Endothelial cell of umbilical vein (primary cell): ENCODE results near the gene EIF2B4. TPM values are rescaled to one million over a fixed set of nuclear protein-coding genes. Genes with fewer than 3 reads are reported as not detected.

ENCODE experiments used
- Bru-seq: library from RNA; stranded (reverse); fragments of 400-500 nt; gene quantifications from one replicate; lab custom pipeline; 2021; lab: Mats Ljungman, UMichigan
- BruChase-seq, 2 experiments: library from RNA; stranded (reverse); fragments of 400-500 nt; gene quantifications; one replicate each; lab custom pipeline; 2021; lab: Mats Ljungman, UMichigan
- BruUV-seq: library from RNA; stranded (reverse); fragments of 400-500 nt; replicated peaks from 2 replicates; lab custom pipeline; 2021; lab: Mats Ljungman, UMichigan
- CTCF ChIA-PET: fragments of 300-600, 350-600 bp; sonication (Branson Sonifier 250); formaldehyde crosslinking; loops from one replicate; lab custom pipeline; 2021; ENCODE audit warnings: antibody characterized with exemption, inconsistent platforms; lab: Charles Lee
- POLR2A ChIA-PET: fragments of 300-600, 350-600 bp; sonication (Branson Sonifier 250); formaldehyde crosslinking; loops from one replicate; lab custom pipeline; 2021; ENCODE audit warnings: antibody characterized with exemption, inconsistent platforms; lab: Charles Lee
- DNase-seq: peaks from one replicate; pipeline ENCODE4 v3.0.0-alpha.2; 2011; ENCODE audit warnings: low read depth, low spot score
- FAIRE-seq: peaks from 2 replicates; lab custom pipeline; 2011; peaks lifted over from hg19 to GRCh38; lab: Jason Lieb, UNC
- H2AFZ ChIP-seq: 2 replicates; pipeline ENCODE4 v1.6.0; 2012; ENCODE audit warnings: low read depth, low read length, control low read depth, inconsistent platforms
- H3K27ac ChIP-seq: 2 replicates; pipeline ENCODE4 v1.5.1; 2011; ENCODE audit warnings: low read depth, mild to moderate bottlenecking, control low read depth, low read length, moderate library complexity; ENCODE audit not compliant: insufficient read depth
- H3K27me3 ChIP-seq, 2 experiments: 2 replicates each; pipeline versions ENCODE4 v1.6.0 to v1.6.1; 2011; ENCODE audit warnings: low read length in 2 of 2, mixed read lengths in 1 of 2; ENCODE audit not compliant: control insufficient read depth in 2 of 2, insufficient read depth in 2 of 2
- H3K36me3 ChIP-seq, 2 experiments: 2 replicates in 1 of 2; 3 replicates in 1 of 2; pipeline ENCODE4 v1.5.1; 2011; ENCODE audit warnings: low read length in 2 of 2, mild to moderate bottlenecking in 1 of 2, moderate library complexity in 1 of 2; ENCODE audit not compliant: control insufficient read depth in 2 of 2, insufficient read depth in 2 of 2; ENCODE audit errors: extremely low read depth in 1 of 2
- H3K4me1 ChIP-seq: 3 replicates; pipeline ENCODE4 v1.5.1; 2011; ENCODE audit warnings: mild to moderate bottlenecking, low read length; ENCODE audit not compliant: control insufficient read depth, insufficient read depth; ENCODE audit errors: extremely low read depth
- H3K4me2 ChIP-seq: 2 replicates; pipeline ENCODE4 v1.6.1; 2011; ENCODE audit warnings: low read length, control low read depth, mixed read lengths; ENCODE audit not compliant: insufficient read depth
- H3K4me3 ChIP-seq, 3 experiments: fragments of 200-600 bp in 1 of 3; sonication (generic), shearing (Covaris generic) in 1 of 3; replicated peaks in 1 of 3; 2 replicates each; pipeline ENCODE4 v1.5.1; 2011 to 2016; ENCODE audit warnings: control low read depth in 3 of 3, low read length in 3 of 3, mild to moderate bottlenecking in 2 of 3, inconsistent platforms in 1 of 3, low read depth in 1 of 3, moderate library complexity in 1 of 3; ENCODE audit not compliant: insufficient read depth in 1 of 3
- H3K79me2 ChIP-seq: 2 replicates; pipeline ENCODE4 v1.6.0; 2012; ENCODE audit warnings: low read length, inconsistent platforms; ENCODE audit not compliant: control insufficient read depth, insufficient read depth
- H3K9ac ChIP-seq: replicated peaks from 2 replicates; pipeline ENCODE3; 2011; ENCODE audit warnings: low read length, control low read depth; ENCODE audit not compliant: insufficient read depth; ENCODE audit errors: extremely low read depth
- H3K9me1 ChIP-seq: replicated peaks from 3 replicates; pipeline ENCODE4 v1.6.0; 2011; ENCODE audit warnings: mild to moderate bottlenecking, low read length; ENCODE audit not compliant: control insufficient read depth, insufficient read depth; ENCODE audit errors: extremely low read depth
- H3K9me3 ChIP-seq: replicated peaks from 2 replicates; pipeline ENCODE4 v1.5.1; 2012; ENCODE audit warnings: low read length, inconsistent platforms; ENCODE audit not compliant: control insufficient read depth, insufficient read depth
- H4K20me1 ChIP-seq: replicated peaks from 2 replicates; pipeline ENCODE3; 2011; ENCODE audit warnings: mild to moderate bottlenecking, low read length; ENCODE audit not compliant: control insufficient read depth, insufficient read depth; ENCODE audit errors: extremely low read depth
- CTCF ChIP-seq, 2 donors: IDR thresholded peaks; 1 replicate in 1 of 2; 2 replicates in 1 of 2; pipeline ENCODE4 v1.5.1; 2011; ENCODE audit warnings: low read length in 2 of 2, mild to moderate bottlenecking in 2 of 2, moderate library complexity in 2 of 2, control low read depth in 1 of 2, inconsistent platforms in 1 of 2, low read depth in 1 of 2; ENCODE audit not compliant: insufficient read depth in 1 of 2; ENCODE audit errors: extremely low read depth in 1 of 2
- EZH2 ChIP-seq: IDR thresholded peaks from 2 replicates; pipeline ENCODE4 v1.6.1; 2012; ENCODE audit warnings: borderline replicate concordance, low read depth, mild to moderate bottlenecking, moderate library complexity, low read length, inconsistent platforms; ENCODE audit not compliant: severe bottlenecking
- FOS ChIP-seq: IDR thresholded peaks from 2 replicates; pipeline ENCODE4 v1.6.1; 2011; ENCODE audit warnings: mild to moderate bottlenecking, low read length, moderate library complexity, borderline replicate concordance; ENCODE audit not compliant: insufficient read depth
- GATA2 ChIP-seq: IDR thresholded peaks from 2 replicates; pipeline ENCODE4 v1.7.0; 2011; ENCODE audit warnings: low read depth, mild to moderate bottlenecking, moderate library complexity, mixed read lengths, low read length; ENCODE audit not compliant: insufficient read length, insufficient read depth
- JUN ChIP-seq: IDR thresholded peaks from 2 replicates; pipeline ENCODE4 v1.6.1; 2011; ENCODE audit warnings: borderline replicate concordance, low read depth; ENCODE audit not compliant: insufficient read length, insufficient read depth
- MAX ChIP-seq: IDR thresholded peaks from 2 replicates; pipeline ENCODE4 v1.6.1; 2011; ENCODE audit not compliant: insufficient read depth, insufficient read length
- MYC ChIP-seq: IDR thresholded peaks from one replicate; pipeline ENCODE4 v1.6.1; 2011; ENCODE audit warnings: mild to moderate bottlenecking, low read depth, low read length
- POLR2A ChIP-seq: IDR thresholded peaks from 2 replicates; pipeline ENCODE4 v1.6.1; 2012; ENCODE audit warnings: low read depth, mild to moderate bottlenecking, control low read depth, low read length
- POLR2AphosphoS5 ChIP-seq: IDR thresholded peaks from 2 replicates; pipeline ENCODE4 v1.6.1; 2012; ENCODE audit warnings: low read depth, mild to moderate bottlenecking, control low read depth, low read length, moderate library complexity; ENCODE audit not compliant: insufficient read depth
- dilution Hi-C: fragments of 300-500 bp; cut with MboI; formaldehyde crosslinking; loops from one replicate; pipeline ENCODE4 v1.15.0; 2019; ENCODE audit warnings: low sequenced_read_pairs; ENCODE audit not compliant: extremely low pct_ligation_motif_present
- intact Hi-C: fragments of 100-400 bp; cut with micrococcal nuclease; formaldehyde crosslinking; loops from one replicate; pipeline ENCODE4 v1.10.0; 2022
- long read RNA-seq: library from polyadenylated mRNA; stranded (forward); transcript quantifications from one replicate; pipeline ENCODE4 v2.0.0, GENCODE V29; 2021
- polyA minus RNA-seq, 3 experiments: library from RNA; depleted of rRNA, polyadenylated mRNA; stranded (reverse); fragments of >200 nt; gene quantifications; 1 replicate in 1 of 3; 2 replicates in 2 of 3; pipeline ENCODE4 v1.2.3, GENCODE V29; 2011
- polyA plus RNA-seq, 4 experiments: library from polyadenylated mRNA; depleted of rRNA in 3 of 4; stranded (reverse) in 3 of 4; unstranded in 1 of 4; fragments of >200 nt; gene quantifications; 2 replicates each; pipeline versions ENCODE4 v1.2.1 to v1.2.3, GENCODE V29; 2011 to 2012; ENCODE audit warnings: missing spikeins in 1 of 4
- total RNA-seq: library from RNA; stranded (reverse); gene quantifications from 2 replicates; pipeline ENCODE4 v1.2.3, GENCODE V29; 2021

Gene EIF2B4
- total RNA-seq (43.7 and 48.9 TPM in 2 replicates), polyA plus RNA-seq (63.2 and 66.5 TPM in 2 replicates), polyA minus RNA-seq (85.5 and 86.7 TPM in 2 replicates), Bru-seq, nascent RNA (percentile 72 among the genes with signal in this experiment), BruChase-seq, experiment 1, labeled RNA remaining after a 6-hour chase (percentile 85 among the genes with signal in this experiment), BruChase-seq, experiment 2, labeled RNA remaining after a 2-hour chase (percentile 86 among the genes with signal in this experiment)
- 31.3 and 39.8 TPM in 2 replicates for polyA plus RNA-seq (2011; cell fraction: cytosol; rRNA removed)
- 112 and 122 TPM in 2 replicates for polyA plus RNA-seq (2011; cell fraction: nucleus; rRNA removed)
- polyA plus RNA-seq (2012): 69.5 and 74.6 TPM in 2 replicates
- polyA minus RNA-seq (2011; cell fraction: cytosol; rRNA and poly(A)+ RNA removed): 31.0 TPM
- 19.4 and 25.0 TPM in 2 replicates for polyA minus RNA-seq (2011; cell fraction: nucleus; rRNA and poly(A)+ RNA removed)
- long read RNA-seq, transcript EIF2B4-201 (13 exons, 1,792 nt): major isoform, 87 of 188 reads
- long read RNA-seq, transcript EIF2B4-205 (13 exons, 1,608 nt): minor isoform, 57 of 188 reads
- long read RNA-seq, partial matches to known transcripts: 7 of 188 reads
- long read RNA-seq, other reads (novel, unspliced or antisense): 29 of 188 reads

GRCh38 chr2:27370026-27370815 is at the start of gene EIF2B4, which contains the start of gene SNX17:
EIF2B4 (minus strand) TSS chr2:27370338; CDS start chr2:27370314, 24 bp downstream.
SNX17 (plus strand) TSS chr2:27370616; CDS start chr2:27370744, 128 bp downstream.
- peak within 1 kb of the TSS; percentile 92 for H3K4me2 ChIP-seq
- ChIA-PET CTCF (interaction anchor here (0.8 to 1.4 kb wide), 9 partner anchors 9 to 313 kb away, joined by 3 to 8 read pairs (median 4); partner anchors contain the start of gene GTF3C2), POLR2A (interaction anchor here (1.7 kb wide), 1 partner anchor 13 kb away, joined by 7 read pairs; the partner anchor contains the start of gene GTF3C2)
- no peaks in the 10 kb centered on the region for H3K9me1 ChIP-seq
- H3K4me1 ChIP-seq: peaks cover 14% of the 10 kb centered on the region
- H3K27ac ChIP-seq: peak within 1 kb of the TSS; percentile 50
- no peaks in the 10 kb centered on the region for H3K27me3 ChIP-seq
- H3K36me3 ChIP-seq: peaks cover 13 to 33% of the 10 kb centered on the region in 2 experiments
- DNase-seq: peak; percentile 100
- peaks cover 30% of the 10 kb centered on the region for H3K79me2 ChIP-seq
- BruUV-seq: no TSS peak
- peak within 1 kb of the TSS; percentile 76 for H2AFZ ChIP-seq
- TF ChIP-seq JUN (no peak), FOS (peak; percentile 6), POLR2AphosphoS5 (peak; percentile 92), MYC (peak; percentile 53), EZH2 (no peak), CTCF (IDR thresholded peaks at IDR 0.05; ENCODE audit: extremely low read depth in 1 of 2, insufficient read depth in 1 of 2, low read depth in 1 of 2, low read length in 2 of 2) (peak; percentile 89 to 91), MAX (peak; percentile 70), GATA2 (no peak), POLR2A (peak; percentile 91)
- no peaks in the 10 kb centered on the region for H4K20me1 ChIP-seq
- H3K9ac ChIP-seq: peak within 1 kb of the TSS; percentile 90
- intact Hi-C loops: loop anchor here (1.0 to 5.0 kb wide), 6 partner anchors 10 to 158 kb away; partner anchors contain the start of genes ATRAID, GTF3C2, IFT172 and MPV17
- H3K4me3 ChIP-seq: peak within 1 kb of the TSS; percentile 65 to 86 (median 78)
- dilution Hi-C loops: no loop called here
- H3K9me3 ChIP-seq: no peaks in the 10 kb centered on the region
- peak; percentile 99 for FAIRE-seq
